Measurements from ENCODE around the gene UBE2N.

GRCh38 chr12:93379326-93379980 is 62.3 kb downstream of the UBE2N start:
- TF ChIP-seq CTCF (IDR thresholded peaks at IDR 0.05) (no peak), POLR2A (IDR thresholded peaks at IDR 0.05) (no peak)
